Coronary artery (tissue), 2 donors: ENCODE measurements around the gene CCDC85A.

Experiments used
- DNase-seq: peaks from one replicate; pipeline ENCODE4 v3.0.0-alpha.2; 2017; ENCODE audit warnings: low spot score
- H3K27ac ChIP-seq, 2 donors: fragments of 200-600 bp; sonication (generic); one replicate each; pipeline ENCODE4 v1.5.1; 2016 to 2019
- H3K4me3 ChIP-seq: fragments of 200-600 bp; sonication (generic); 2 replicates; pipeline ENCODE4 v1.5.1; 2016; ENCODE audit warnings: mild to moderate bottlenecking, moderate library complexity
- CTCF ChIP-seq: fragments of 200-600 bp; sonication (generic); IDR thresholded peaks from one replicate; pipeline ENCODE4 v1.5.1; 2019; ENCODE audit warnings: antibody characterized with exemption

The CCDC85A gene

DNA sequence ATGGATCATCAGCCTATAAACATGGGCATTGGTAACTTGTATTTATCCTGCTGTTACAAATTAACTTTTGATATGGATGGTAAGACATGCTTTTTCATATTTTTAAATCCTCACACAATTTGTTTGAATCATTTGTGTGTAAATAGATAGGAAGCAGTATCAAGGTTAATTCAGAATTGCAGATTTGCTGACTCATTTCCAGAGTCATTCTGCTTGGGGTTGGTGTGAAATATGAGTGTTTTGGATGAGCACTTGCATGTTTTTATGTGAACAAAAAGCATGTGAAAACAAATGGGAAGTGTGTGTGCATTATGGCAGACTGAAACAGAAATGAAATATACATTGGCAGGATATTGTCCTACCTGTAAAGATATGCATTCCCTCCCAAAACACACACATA is 11.8 kb downstream of the CCDC85A start:
- Histone ChIP-seq H3K4me3 (no peak overlapping the region), H3K27ac (no peak overlapping the region)
- DNase-seq: no peak
- TF ChIP-seq CTCF: no peak

DNA sequence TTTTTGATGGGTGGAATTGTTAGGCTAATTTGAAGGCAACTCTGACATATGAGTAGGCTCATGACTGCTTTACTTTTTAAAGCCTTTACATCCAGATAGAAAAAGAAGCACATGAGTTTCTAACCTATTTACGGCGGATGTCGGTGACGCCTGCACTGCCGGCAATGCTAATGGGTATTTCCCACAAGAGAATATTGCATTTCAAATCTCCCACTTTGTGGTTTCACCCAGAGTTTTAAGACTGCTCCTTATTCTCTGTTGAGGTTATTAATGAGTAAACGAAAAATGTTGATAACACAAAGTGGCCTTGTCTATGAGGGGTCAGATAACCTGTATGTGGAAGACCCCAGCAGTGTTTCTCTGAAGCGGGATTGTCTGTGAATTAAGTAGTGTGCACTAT is 14.0 kb downstream of the CCDC85A start:
- no peak for TF ChIP-seq CTCF
- H3K27ac ChIP-seq: no peak overlapping the region
- DNase-seq: no peak

DNA sequence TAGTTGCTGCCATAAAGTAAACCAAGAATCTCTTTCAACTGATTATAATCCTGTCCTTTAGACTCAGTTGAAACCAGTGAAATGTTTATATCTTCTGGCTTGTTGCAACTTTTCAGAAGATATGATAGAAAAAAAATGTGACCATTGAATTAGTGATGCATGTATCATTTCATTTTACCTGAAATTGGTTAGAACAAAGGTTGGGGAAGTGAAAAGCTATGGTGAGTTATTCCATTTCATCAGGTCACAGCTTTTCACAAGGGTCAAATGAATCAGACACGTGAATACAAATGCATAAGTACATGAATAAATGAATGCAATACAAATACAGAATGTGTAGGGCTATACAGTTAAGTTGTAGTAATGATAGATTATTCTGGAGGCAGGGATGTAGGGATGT is 15.1 kb downstream of the CCDC85A start:
- DNase-seq: no peak
- TF ChIP-seq CTCF: no peak
- Histone ChIP-seq H3K4me3 (no peak overlapping the region), H3K27ac (no peak overlapping the region)

More for the DNA sequence above, 14.0 kb downstream of the CCDC85A start:
- H3K4me3 ChIP-seq: no peak overlapping the region

DNA sequence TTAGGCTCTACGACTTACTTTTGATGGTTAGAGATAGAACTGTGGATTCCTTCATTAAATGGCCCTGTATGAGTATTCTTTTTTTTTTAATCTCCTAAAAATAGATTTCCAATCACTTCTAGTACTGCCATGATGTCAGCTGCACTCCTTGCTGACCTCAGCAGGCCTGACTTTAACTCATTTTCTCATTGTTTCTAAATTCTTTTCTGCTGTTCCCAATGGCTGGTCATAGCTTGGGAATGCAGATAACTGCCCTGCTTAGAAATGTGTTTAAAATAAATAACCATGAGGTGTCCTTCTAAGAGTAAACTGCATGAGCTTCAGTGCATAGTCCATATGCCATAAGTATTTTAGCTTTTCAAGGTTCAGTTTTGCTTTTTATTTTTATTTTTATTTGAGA is 15.7 kb downstream of the CCDC85A start:
- no peak for TF ChIP-seq CTCF
- DNase-seq: no peak
- H3K27ac ChIP-seq: no peak overlapping the region
- H3K4me3 ChIP-seq: no peak overlapping the region

DNA sequence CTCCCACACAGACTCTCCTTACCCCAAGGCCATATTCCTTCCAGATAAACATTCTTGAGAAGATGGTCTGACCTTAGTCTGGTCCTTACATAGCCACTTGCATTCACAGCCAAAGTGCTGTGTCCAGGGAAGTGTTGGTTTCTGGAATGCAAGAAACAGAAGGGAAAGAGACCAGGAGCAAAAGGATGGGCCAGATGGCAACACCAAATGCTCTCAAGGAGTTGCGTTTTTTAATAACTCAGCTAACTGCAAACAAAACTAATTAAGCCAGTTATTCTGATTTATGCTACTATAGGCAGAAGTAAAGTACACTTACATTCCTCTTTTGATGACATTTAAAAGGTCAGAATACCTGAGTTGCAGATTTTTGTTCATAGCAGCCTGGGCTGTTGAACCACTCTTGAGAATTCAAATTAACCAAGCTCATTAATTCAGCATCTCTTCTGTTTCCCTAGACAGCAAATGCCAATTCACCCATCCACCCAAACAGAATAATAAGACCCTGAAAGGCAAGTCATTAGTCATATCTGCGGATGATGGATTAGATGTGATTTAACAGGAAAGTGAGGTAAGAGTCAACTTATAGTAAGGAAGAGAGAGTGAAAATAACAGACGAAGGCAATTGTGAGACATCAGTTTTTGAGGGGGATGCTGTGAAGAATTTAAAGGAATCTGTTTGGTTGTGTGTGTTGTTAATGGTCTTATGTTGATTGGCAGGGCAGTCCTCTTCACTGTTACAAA is 18.8 kb downstream of the CCDC85A start:
- no peak for TF ChIP-seq CTCF
- Histone ChIP-seq H3K27ac (no peak overlapping the region), H3K4me3 (no peak overlapping the region)
- no peak for DNase-seq

DNA sequence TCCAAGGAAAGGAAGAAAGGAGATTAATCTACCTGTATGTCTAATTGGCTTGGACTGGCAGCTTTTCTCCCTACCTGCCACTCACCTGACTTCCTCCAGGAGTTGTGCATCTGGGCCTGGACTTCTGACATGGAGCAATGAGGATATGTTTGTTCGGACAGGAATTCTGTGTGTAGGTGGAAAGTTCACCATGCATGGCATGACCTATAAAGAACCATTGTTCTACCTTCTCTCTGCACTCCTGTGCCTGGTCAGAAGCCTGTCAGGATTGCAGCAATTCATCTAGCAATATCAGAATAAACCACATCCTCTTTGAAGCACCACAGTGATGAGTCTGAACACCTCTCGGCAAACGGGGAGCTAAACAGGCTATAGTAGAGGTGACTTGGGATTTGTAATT is 20.8 kb downstream of the CCDC85A start:
- H3K4me3 ChIP-seq: no peak overlapping the region
- no peak for TF ChIP-seq CTCF

GRCh38 chr2:56206250-56206649 is 22.5 kb downstream of the CCDC85A start:
- TF ChIP-seq CTCF: no peak
- Histone ChIP-seq H3K27ac (no peak overlapping the region), H3K4me3 (no peak overlapping the region)
- DNase-seq: no peak

More for the DNA sequence above, 20.8 kb downstream of the CCDC85A start:
- no peak for DNase-seq
- H3K27ac ChIP-seq: no peak overlapping the region
